Measurements from ENCODE around the gene SMG1. TPM values are rescaled to one million over a fixed set of nuclear protein-coding genes. Genes with fewer than 3 reads are reported as not detected.
A peak's percentile ranks its signal among the peaks of the same experiment; 100 is the strongest.

Gene SMG1
- polyA plus RNA-seq, 2 donors, result 9.2 to 15.0 TPM

DNA sequence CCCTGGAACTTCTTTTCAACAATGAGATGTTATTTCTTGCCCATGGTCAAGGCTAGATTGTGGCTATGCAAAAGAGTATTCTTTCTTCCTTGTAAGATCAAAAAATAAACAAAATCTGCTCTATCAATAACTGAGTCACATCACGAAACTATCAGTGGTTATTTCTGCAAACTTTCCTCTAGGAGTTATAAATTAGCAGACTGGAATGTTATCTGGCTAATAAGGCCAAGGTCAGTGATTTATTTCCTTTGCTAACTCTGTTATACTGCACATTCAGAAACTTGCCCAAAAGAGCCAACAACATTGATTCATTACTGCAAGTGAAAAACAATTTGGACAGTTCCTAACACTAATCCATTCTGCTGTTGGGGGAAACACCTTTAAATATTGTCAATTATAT, 129.8 kb downstream of the SMG1 start:
- H3K27ac ChIP-seq (ENCODE audit: low read depth in 2 of 2, low read length in 1 of 2), result no peak overlapping the region
- peaks cover 2 to 3% of the 10 kb centered on the region in 2 donors for H3K36me3 ChIP-seq (ENCODE audit: control insufficient read depth in 2 of 2, insufficient read depth in 2 of 2, low read length in 1 of 2)
- H3K4me3 ChIP-seq (ENCODE audit: low read depth in 1 of 2, low read length in 2 of 2), result no peak overlapping the region
- H3K27me3 ChIP-seq (ENCODE audit: control insufficient read depth in 1 of 2, insufficient read depth in 2 of 2, low read length in 2 of 2), result no peaks in the 10 kb centered on the region
- H3K4me1 ChIP-seq (ENCODE audit: control insufficient read depth in 2 of 2, insufficient read depth in 2 of 2, low read length in 1 of 2), result no peaks in the 10 kb centered on the region
- no peaks in the 10 kb centered on the region for H3K9me3 ChIP-seq (ENCODE audit: control insufficient read depth in 2 of 2, insufficient read depth in 1 of 2, low read depth in 1 of 2, low read length in 1 of 2)
- 52 to 88% methylated on average over 1 of the region's 1 CpG for WGBS, 2 donors

GRCh38 chr16:18792836-18793433, 133.3 kb downstream of the SMG1 start:
- WGBS, 2 donors, result 72 to 79% methylated on average over 11 of the region's 11 CpGs
- H3K36me3 ChIP-seq (ENCODE audit: control insufficient read depth in 2 of 2, insufficient read depth in 2 of 2, low read length in 1 of 2), result peaks cover 2 to 3% of the 10 kb centered on the region in 2 donors
- H3K9me3 ChIP-seq (ENCODE audit: control insufficient read depth in 2 of 2, insufficient read depth in 1 of 2, low read depth in 1 of 2, low read length in 1 of 2), result no peaks in the 10 kb centered on the region
- H3K27ac ChIP-seq (ENCODE audit: low read depth in 2 of 2, low read length in 1 of 2), result no peak overlapping the region
- H3K4me3 ChIP-seq (ENCODE audit: low read depth in 1 of 2, low read length in 2 of 2), result no peak overlapping the region
- H3K4me1 ChIP-seq (ENCODE audit: control insufficient read depth in 2 of 2, insufficient read depth in 2 of 2, low read length in 1 of 2), result peaks cover 0 to 2% of the 10 kb centered on the region in 2 donors
- H3K27me3 ChIP-seq (ENCODE audit: control insufficient read depth in 1 of 2, insufficient read depth in 2 of 2, low read length in 2 of 2), result no peaks in the 10 kb centered on the region

- Histone ChIP-seq H3K4me1 (ENCODE audit: control insufficient read depth in 2 of 2, insufficient read depth in 2 of 2, low read length in 1 of 2) (peaks cover 0 to 5% of the 10 kb centered on the region in 2 donors), H3K4me3 (ENCODE audit: low read depth in 1 of 2, low read length in 2 of 2) (peak within 1 kb of the TSS; percentile 98), H3K27ac (ENCODE audit: low read depth in 2 of 2, low read length in 1 of 2) (peak within 1 kb of the TSS; percentile 94), H3K36me3 (ENCODE audit: control insufficient read depth in 2 of 2, insufficient read depth in 2 of 2, low read length in 1 of 2) (peaks cover 3 to 18% of the 10 kb centered on the region in 2 donors), H3K9me3 (ENCODE audit: control insufficient read depth in 2 of 2, insufficient read depth in 1 of 2, low read depth in 1 of 2, low read length in 1 of 2) (no peaks in the 10 kb centered on the region), H3K27me3 (ENCODE audit: control insufficient read depth in 1 of 2, insufficient read depth in 2 of 2, low read length in 2 of 2) (no peaks in the 10 kb centered on the region)
- WGBS, 2 donors, result 1 to 2% methylated on average over 60 of the region's 60 CpGs
These were observed 136.1 kb downstream of the SMG1 start, which contains the start of gene RPS15A for GRCh38 chr16:18789850-18790706. Gene RPS15A (minus strand): TSS chr16:18790334. CDS start chr16:18789113, 1,221 bp downstream.

- Histone ChIP-seq H3K27me3 (ENCODE audit: control insufficient read depth in 1 of 2, insufficient read depth in 2 of 2, low read length in 2 of 2) (no peaks in the 10 kb centered on the region), H3K36me3 (ENCODE audit: control insufficient read depth in 2 of 2, insufficient read depth in 2 of 2, low read length in 1 of 2) (peaks cover 3 to 16% of the 10 kb centered on the region in 2 donors), H3K4me3 (ENCODE audit: low read depth in 1 of 2, low read length in 2 of 2) (peak overlapping the region; percentile 98), H3K9me3 (ENCODE audit: control insufficient read depth in 2 of 2, insufficient read depth in 1 of 2, low read depth in 1 of 2, low read length in 1 of 2) (no peaks in the 10 kb centered on the region), H3K4me1 (ENCODE audit: control insufficient read depth in 2 of 2, insufficient read depth in 2 of 2, low read length in 1 of 2) (peaks cover 0 to 5% of the 10 kb centered on the region in 2 donors), H3K27ac (ENCODE audit: low read depth in 2 of 2, low read length in 1 of 2) (peak overlapping the region; percentile 94)
- 0% methylated on average over 5 of the region's 5 CpGs for WGBS, 2 donors
These were observed 136.7 kb downstream of the SMG1 start for GRCh38 chr16:18789515-18789849.

DNA sequence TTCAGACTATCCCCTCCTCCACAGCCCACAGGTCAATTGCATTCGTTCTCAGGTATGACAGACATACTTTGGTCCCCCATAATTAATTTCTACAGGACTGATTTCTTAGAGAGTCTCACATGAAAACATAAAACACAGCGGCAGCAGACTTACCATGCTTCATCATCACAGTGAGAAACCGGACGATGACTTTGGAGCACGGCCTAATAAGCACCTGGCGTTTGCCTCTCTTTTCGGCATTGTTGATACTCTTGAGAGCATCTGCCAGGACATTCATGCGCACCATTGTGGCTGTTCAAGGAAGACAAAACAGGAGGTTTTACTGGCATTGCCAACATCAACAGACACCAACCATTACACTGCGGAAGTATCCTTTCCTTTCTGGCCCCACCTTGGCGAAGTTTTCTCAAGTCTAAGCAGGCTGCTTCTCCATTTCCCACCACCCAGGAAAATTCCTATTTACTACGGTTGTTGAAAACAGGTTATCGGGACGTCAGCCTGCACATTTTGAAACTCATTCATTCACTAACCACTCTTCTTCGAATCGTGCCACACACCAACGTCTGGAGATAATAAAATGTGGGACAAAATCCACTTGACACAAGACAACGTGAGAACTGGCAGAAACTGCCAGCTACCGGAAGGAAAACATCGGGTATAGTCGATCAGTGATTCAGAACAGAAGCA, 137.2 kb downstream of the SMG1 start:
- 6 to 7% methylated on average over 20 of the region's 20 CpGs for WGBS, 2 donors
- Histone ChIP-seq H3K4me3 (ENCODE audit: low read depth in 1 of 2, low read length in 2 of 2) (peak overlapping the region; percentile 98), H3K4me1 (ENCODE audit: control insufficient read depth in 2 of 2, insufficient read depth in 2 of 2, low read length in 1 of 2) (peaks cover 0 to 5% of the 10 kb centered on the region in 2 donors), H3K27me3 (ENCODE audit: control insufficient read depth in 1 of 2, insufficient read depth in 2 of 2, low read length in 2 of 2) (no peaks in the 10 kb centered on the region), H3K36me3 (ENCODE audit: control insufficient read depth in 2 of 2, insufficient read depth in 2 of 2, low read length in 1 of 2) (peaks cover 4 to 18% of the 10 kb centered on the region in 2 donors), H3K27ac (ENCODE audit: low read depth in 2 of 2, low read length in 1 of 2) (peak overlapping the region; percentile 45 to 94), H3K9me3 (ENCODE audit: control insufficient read depth in 2 of 2, insufficient read depth in 1 of 2, low read depth in 1 of 2, low read length in 1 of 2) (no peaks in the 10 kb centered on the region)

GRCh38 chr16:18784917-18785623, 141.1 kb downstream of the SMG1 start:
- H3K9me3 ChIP-seq (ENCODE audit: control insufficient read depth in 2 of 2, insufficient read depth in 1 of 2, low read depth in 1 of 2, low read length in 1 of 2), result no peaks in the 10 kb centered on the region
- H3K4me1 ChIP-seq (ENCODE audit: control insufficient read depth in 2 of 2, insufficient read depth in 2 of 2, low read length in 1 of 2), result peaks cover 0 to 5% of the 10 kb centered on the region in 2 donors
- 60 to 64% methylated on average over 8 of the region's 8 CpGs for WGBS, 2 donors
- no peak overlapping the region for H3K4me3 ChIP-seq (ENCODE audit: low read depth in 1 of 2, low read length in 2 of 2)
- H3K27me3 ChIP-seq (ENCODE audit: control insufficient read depth in 1 of 2, insufficient read depth in 2 of 2, low read length in 2 of 2), result no peaks in the 10 kb centered on the region
- H3K36me3 ChIP-seq (ENCODE audit: control insufficient read depth in 2 of 2, insufficient read depth in 2 of 2, low read length in 1 of 2), result peaks cover 6 to 29% of the 10 kb centered on the region in 2 donors
- H3K27ac ChIP-seq (ENCODE audit: low read depth in 2 of 2, low read length in 1 of 2), result no peak overlapping the region

DNA sequence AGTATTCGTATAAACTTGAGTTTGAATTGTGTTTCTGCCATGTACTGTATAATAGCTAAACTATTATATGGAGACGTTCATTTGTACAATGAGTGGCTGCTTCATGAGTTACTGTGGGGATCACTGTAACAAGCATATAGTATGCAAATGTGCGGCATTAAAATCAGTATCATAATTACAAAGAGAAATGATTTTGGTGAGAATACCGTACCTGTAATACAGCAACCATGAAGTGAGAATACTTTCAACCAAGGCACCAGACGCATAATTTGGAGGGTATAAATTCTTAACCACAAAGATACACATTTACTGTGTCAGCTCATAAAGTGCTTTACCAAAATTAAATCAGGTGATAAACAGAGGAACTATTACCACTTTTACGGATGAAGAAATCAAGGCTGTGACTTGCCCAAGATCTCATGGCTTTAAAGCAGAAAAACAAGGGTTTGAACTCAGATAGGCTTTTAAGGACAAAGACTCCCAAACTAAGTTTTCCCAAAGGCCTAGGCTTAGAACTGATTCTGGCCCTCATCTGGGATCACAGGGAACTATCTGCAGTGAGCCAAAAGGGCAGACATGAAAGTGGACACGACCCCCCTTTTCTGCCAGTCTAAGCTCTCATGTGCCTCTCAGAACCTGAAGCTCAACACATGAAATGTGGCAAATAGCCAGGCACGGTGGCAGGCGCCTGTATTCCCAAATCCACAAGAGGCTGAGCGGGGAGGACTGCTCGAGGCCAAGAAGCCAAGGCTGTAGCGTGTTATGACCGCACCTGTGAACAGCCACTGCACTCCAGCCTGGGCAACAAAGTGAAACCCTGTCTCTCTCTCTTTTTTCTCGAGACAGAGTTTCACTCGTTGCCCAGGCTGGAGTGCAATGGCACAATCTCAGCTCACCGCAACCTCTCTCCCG, 142.5 kb downstream of the SMG1 start:
- H3K36me3 ChIP-seq (ENCODE audit: control insufficient read depth in 2 of 2, insufficient read depth in 2 of 2, low read length in 1 of 2), result peaks cover 6 to 29% of the 10 kb centered on the region in 2 donors
- peaks cover 0 to 5% of the 10 kb centered on the region in 2 donors for H3K4me1 ChIP-seq (ENCODE audit: control insufficient read depth in 2 of 2, insufficient read depth in 2 of 2, low read length in 1 of 2)
- WGBS, 2 donors, result 80 to 83% methylated on average over 17 of the region's 17 CpGs
- no peak overlapping the region for H3K27ac ChIP-seq (ENCODE audit: low read depth in 2 of 2, low read length in 1 of 2)
- no peak overlapping the region for H3K4me3 ChIP-seq (ENCODE audit: low read depth in 1 of 2, low read length in 2 of 2)
- no peaks in the 10 kb centered on the region for H3K27me3 ChIP-seq (ENCODE audit: control insufficient read depth in 1 of 2, insufficient read depth in 2 of 2, low read length in 2 of 2)
- H3K9me3 ChIP-seq (ENCODE audit: control insufficient read depth in 2 of 2, insufficient read depth in 1 of 2, low read depth in 1 of 2, low read length in 1 of 2), result no peaks in the 10 kb centered on the region

DNA sequence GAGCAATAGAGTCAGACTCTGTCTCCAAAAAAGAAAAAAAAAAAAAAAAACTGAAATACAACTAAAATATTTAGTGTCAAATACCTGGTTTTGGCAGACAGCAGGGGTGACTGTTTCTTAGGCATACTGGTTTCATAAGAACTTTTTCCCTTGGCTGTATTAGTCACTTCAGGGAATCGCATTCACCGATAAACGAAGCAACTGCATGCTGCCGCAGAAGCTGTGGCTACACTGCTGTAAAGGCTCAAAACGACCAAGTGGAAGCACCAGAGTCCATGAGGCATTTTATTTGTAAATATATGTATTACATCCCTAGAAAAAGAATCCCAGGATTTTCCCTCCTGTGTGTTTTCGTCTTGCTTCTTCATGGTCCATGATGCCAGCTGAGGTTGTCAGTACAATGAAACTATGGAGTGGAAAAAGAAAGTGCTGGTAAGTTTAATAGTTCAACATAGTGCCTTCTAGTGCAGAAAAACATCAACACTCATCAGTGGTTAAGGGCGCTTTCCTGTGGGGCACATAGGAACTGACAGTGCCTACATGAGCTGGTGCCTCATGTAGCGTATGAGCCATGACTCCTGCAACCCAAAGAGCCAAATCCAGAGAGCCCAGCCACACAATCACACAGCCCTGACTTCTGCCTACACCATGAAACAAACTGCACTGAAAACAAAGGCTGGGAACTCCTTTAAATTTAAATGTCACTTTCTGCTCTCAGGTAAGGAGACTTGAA, 143.3 kb downstream of the SMG1 start:
- no peaks in the 10 kb centered on the region for H3K27me3 ChIP-seq (ENCODE audit: control insufficient read depth in 1 of 2, insufficient read depth in 2 of 2, low read length in 2 of 2)
- peaks cover 6 to 29% of the 10 kb centered on the region in 2 donors for H3K36me3 ChIP-seq (ENCODE audit: control insufficient read depth in 2 of 2, insufficient read depth in 2 of 2, low read length in 1 of 2)
- no peaks in the 10 kb centered on the region for H3K9me3 ChIP-seq (ENCODE audit: control insufficient read depth in 2 of 2, insufficient read depth in 1 of 2, low read depth in 1 of 2, low read length in 1 of 2)
- H3K4me3 ChIP-seq (ENCODE audit: low read depth in 1 of 2, low read length in 2 of 2), result no peak overlapping the region
- H3K27ac ChIP-seq (ENCODE audit: low read depth in 2 of 2, low read length in 1 of 2), result no peak overlapping the region
- H3K4me1 ChIP-seq (ENCODE audit: control insufficient read depth in 2 of 2, insufficient read depth in 2 of 2, low read length in 1 of 2), result peaks cover 0 to 4% of the 10 kb centered on the region in 2 donors
- 82 to 85% methylated on average over 8 of the region's 8 CpGs for WGBS, 2 donors
